ENCODE results near the gene STAG2.

The STAG2 gene

GRCh38 chrX:123990602-123991001 lies 29.1 kb downstream of the STAG2 start:
- peaks cover 17% of the 10 kb centered on the region for H3K4me1 Mint-ChIP-seq
- H3K27me3 Mint-ChIP-seq (ENCODE audit: low read depth) = no peaks in the 10 kb centered on the region
- H3K27ac Mint-ChIP-seq = peak overlapping the region in 1 of 3 experiments; percentile 14
- H3K4me3 Mint-ChIP-seq = no peak overlapping the region
- H3K9me3 Mint-ChIP-seq = peaks cover 4% of the 10 kb centered on the region
- peaks cover 31% of the 10 kb centered on the region for H3K36me3 Mint-ChIP-seq (ENCODE audit: low read depth)
- TF ChIP-seq CTCF (IDR thresholded peaks at IDR 0.05; ENCODE audit: unreplicated experiment in 3 of 3) = no peak

- TF ChIP-seq CTCF (IDR thresholded peaks at IDR 0.05; ENCODE audit: unreplicated experiment in 3 of 3) = no peak
Measured at GRCh38 chrX:123993326-123993725, 31.8 kb downstream of the STAG2 start.

DNA sequence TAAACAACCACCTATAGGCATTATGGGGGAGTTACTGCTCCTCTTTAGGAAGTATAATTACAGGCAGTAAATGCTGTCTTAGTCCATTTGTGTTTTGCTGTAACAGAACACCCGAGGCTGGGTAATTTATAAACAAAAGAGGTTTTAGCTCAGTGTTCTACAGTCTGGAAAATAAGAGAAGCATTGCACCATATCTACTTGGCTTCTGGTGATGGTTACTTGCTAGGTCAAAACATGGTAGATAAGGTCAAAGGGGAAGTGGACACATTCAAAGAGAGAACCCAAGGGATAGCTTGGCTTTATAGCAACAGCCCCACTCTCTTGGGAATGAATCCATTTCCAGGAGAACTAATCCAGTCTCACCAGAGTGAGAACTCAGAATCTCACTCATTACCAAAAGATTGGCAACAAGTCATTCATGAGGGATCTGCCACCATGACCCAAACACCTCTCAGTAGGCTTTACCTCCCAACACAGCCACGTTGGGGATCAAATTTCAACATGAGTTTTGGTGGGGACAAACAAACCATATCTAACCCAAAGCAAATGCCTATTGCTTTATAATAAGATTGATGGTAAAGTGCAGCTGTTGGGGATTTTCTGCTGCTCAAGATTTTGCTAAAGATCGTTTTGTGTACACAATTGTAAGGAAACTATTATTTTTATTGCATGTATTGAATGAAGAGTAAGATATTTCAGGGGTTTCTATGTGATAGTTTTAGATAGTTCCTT lies 32.6 kb downstream of the STAG2 start:
- Mint-ChIP-seq H3K4me1 (peaks cover 10% of the 10 kb centered on the region), H3K27me3 (ENCODE audit: low read depth) (no peaks in the 10 kb centered on the region), H3K27ac (peak overlapping the region; percentile 13 to 33 (median 28)), H3K36me3 (ENCODE audit: low read depth) (peaks cover 41% of the 10 kb centered on the region), H3K4me3 (no peak overlapping the region), H3K9me3 (peaks cover 12% of the 10 kb centered on the region)
- TF ChIP-seq CTCF (IDR thresholded peaks at IDR 0.05; ENCODE audit: unreplicated experiment in 3 of 3) = no peak

More at GRCh38 chrX:123993326-123993725, 31.8 kb downstream of the STAG2 start:
- Mint-ChIP-seq H3K36me3 (ENCODE audit: low read depth) (peaks cover 41% of the 10 kb centered on the region), H3K9me3 (peaks cover 10% of the 10 kb centered on the region), H3K4me1 (peaks cover 16% of the 10 kb centered on the region), H3K27me3 (ENCODE audit: low read depth) (no peaks in the 10 kb centered on the region), H3K4me3 (no peak overlapping the region), H3K27ac (no peak overlapping the region)

DNA sequence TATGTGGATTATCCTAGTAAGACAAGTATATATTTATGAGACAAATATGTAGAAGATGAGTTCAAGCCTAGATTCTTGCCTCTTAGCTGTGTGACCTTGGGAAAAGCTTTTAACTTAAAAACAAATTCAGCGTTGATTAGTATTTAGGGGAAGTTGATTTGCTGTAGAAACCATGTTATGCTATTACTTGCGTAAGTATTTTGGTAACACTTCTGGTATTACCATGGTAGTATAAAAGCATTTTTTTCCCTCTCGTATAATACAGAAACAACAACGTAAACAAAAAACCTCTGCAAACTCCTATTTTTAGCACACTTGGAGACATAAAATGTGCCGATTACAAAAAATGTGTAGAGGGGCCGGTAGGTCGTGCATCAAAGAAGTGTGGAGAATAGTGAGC lies 33.2 kb downstream of the STAG2 start:
- no peak overlapping the region for H3K4me3 Mint-ChIP-seq
- H3K36me3 Mint-ChIP-seq (ENCODE audit: low read depth) = peaks cover 43% of the 10 kb centered on the region
- H3K9me3 Mint-ChIP-seq = peaks cover 12% of the 10 kb centered on the region
- TF ChIP-seq CTCF (IDR thresholded peaks at IDR 0.05; ENCODE audit: unreplicated experiment in 3 of 3) = no peak
- H3K4me1 Mint-ChIP-seq = peaks cover 10% of the 10 kb centered on the region
- H3K27me3 Mint-ChIP-seq (ENCODE audit: low read depth) = no peaks in the 10 kb centered on the region
- H3K27ac Mint-ChIP-seq = peak overlapping the region in 2 of 3 experiments; percentile 13 to 28

- Mint-ChIP-seq H3K9me3 (peaks cover 11% of the 10 kb centered on the region), H3K4me1 (no peaks in the 10 kb centered on the region), H3K36me3 (ENCODE audit: low read depth) (peaks cover 25% of the 10 kb centered on the region)
Measured at GRCh38 chrX:124001581-124001980, 40.1 kb downstream of the STAG2 start.

More at GRCh38 chrX:124001581-124001980, 40.1 kb downstream of the STAG2 start:
- Mint-ChIP-seq H3K4me3 (no peak overlapping the region), H3K27me3 (ENCODE audit: low read depth) (no peaks in the 10 kb centered on the region), H3K27ac (no peak overlapping the region)
- TF ChIP-seq CTCF (IDR thresholded peaks at IDR 0.05; ENCODE audit: unreplicated experiment in 3 of 3) = no peak

All from nephron (organoid).